ENCODE data around the gene APCDD1.

The APCDD1 gene

GRCh38 chr18:10432781-10433180, 21.7 kb upstream of the APCDD1 start:
- DNase-seq = no peak

- DNase-seq = no peak
Observed at GRCh38 chr18:10436160-10436559, 18.3 kb upstream of the APCDD1 start.

- DNase-seq = no peak
Observed at GRCh38 chr18:10437837-10438236, 16.6 kb upstream of the APCDD1 start.

- no peak for DNase-seq
Observed at GRCh38 chr18:10439898-10440297, 14.5 kb upstream of the APCDD1 start.

GRCh38 chr18:10440884-10441283, 13.6 kb upstream of the APCDD1 start:
- no peak for DNase-seq

GRCh38 chr18:10441472-10441871, 13.0 kb upstream of the APCDD1 start:
- no peak for DNase-seq

- no peak for DNase-seq
Observed at GRCh38 chr18:10442551-10442971, 11.9 kb upstream of the APCDD1 start.

GRCh38 chr18:10443001-10443400, 11.4 kb upstream of the APCDD1 start:
- DNase-seq = no peak

GRCh38 chr18:10444314-10445006, 10.0 kb upstream of the APCDD1 start:
- DNase-seq = no peak

- DNase-seq = no peak
Observed at GRCh38 chr18:10449396-10449795, 5.0 kb upstream of the APCDD1 start.

- DNase-seq = no peak
Observed at GRCh38 chr18:10450986-10451385, 3.4 kb upstream of the APCDD1 start.

- DNase-seq = no peak
Observed at GRCh38 chr18:10453261-10453805, 1.1 kb upstream of the APCDD1 start.

- DNase-seq = no peak
Observed at GRCh38 chr18:10454681-10455557, 484 bp downstream of the APCDD1 start.

GRCh38 chr18:10455726-10456453, 1.5 kb downstream of the APCDD1 start:
- no peak for DNase-seq

GRCh38 chr18:10456718-10457117, 2.3 kb downstream of the APCDD1 start:
- DNase-seq = no peak

- DNase-seq = no peak
Observed at GRCh38 chr18:10457128-10457527, 2.7 kb downstream of the APCDD1 start.

- no peak for DNase-seq
Observed at GRCh38 chr18:10457767-10458166, 3.3 kb downstream of the APCDD1 start.

GRCh38 chr18:10458691-10459090, 4.3 kb downstream of the APCDD1 start:
- DNase-seq = no peak

GRCh38 chr18:10459587-10459986, 5.2 kb downstream of the APCDD1 start:
- no peak for DNase-seq

GRCh38 chr18:10460414-10461018, 6.1 kb downstream of the APCDD1 start:
- no peak for DNase-seq

- no peak for DNase-seq
Observed at GRCh38 chr18:10461989-10462388, 7.6 kb downstream of the APCDD1 start.

- DNase-seq = no peak
Observed at GRCh38 chr18:10462597-10462996, 8.2 kb downstream of the APCDD1 start.

- DNase-seq = no peak
Observed at GRCh38 chr18:10463096-10463495, 8.7 kb downstream of the APCDD1 start.
